Skin of body (tissue), 2 donors: Measurements from ENCODE around the gene CD207. TPM values are rescaled to one million over a fixed set of nuclear protein-coding genes. Genes with fewer than 3 reads are reported as not detected.
"Not testable (repeated sequence)": the region's sequence is repeated elsewhere in the genome, so short reads cannot be mapped to it uniquely, and the experiment has no call there.

ENCODE experiments used
- DNase-seq: peaks from one replicate; lab custom pipeline; 2025; lab: John Stamatoyannopoulos, UW
- total RNA-seq: library from RNA; depleted of rRNA; stranded (reverse); fragments of >200 nt; gene quantifications from one replicate; pipeline ENCODE4 v1.2.3, GENCODE V29; 2014

Gene CD207
- total RNA-seq = 5.3 TPM

GRCh38 chr2:70835643-70836042 lies at the start of gene CD207:
Gene CD207, minus strand, starts transcription at chr2:70835816. Its CDS starts 40 bp downstream, at chr2:70835776.
- no peak for DNase-seq

- not testable (repeated sequence) for DNase-seq
These were observed 42.9 kb upstream of the CD207 start for GRCh38 chr2:70878543-70878942.

- not testable (repeated sequence) for DNase-seq
These were observed 40.5 kb upstream of the CD207 start for GRCh38 chr2:70876138-70876537.

GRCh38 chr2:70873541-70873940 lies 37.9 kb upstream of the CD207 start:
- no peak for DNase-seq

GRCh38 chr2:70871398-70872211 lies 36.0 kb upstream of the CD207 start:
- peak; percentile 61 for DNase-seq

- no peak for DNase-seq
These were observed 35.2 kb upstream of the CD207 start for GRCh38 chr2:70870790-70871189.

- DNase-seq = no peak
These were observed 33.4 kb upstream of the CD207 start for GRCh38 chr2:70868970-70869369.

- peak; percentile 34 for DNase-seq
These were observed 26.4 kb upstream of the CD207 start for GRCh38 chr2:70861777-70862625.

- no peak for DNase-seq
These were observed 20.1 kb upstream of the CD207 start for GRCh38 chr2:70855667-70856066.

GRCh38 chr2:70854411-70854810 lies 18.8 kb upstream of the CD207 start:
- DNase-seq = no peak

GRCh38 chr2:70852824-70853223 lies 17.2 kb upstream of the CD207 start:
- no peak for DNase-seq

- no peak for DNase-seq
These were observed 16.1 kb upstream of the CD207 start for GRCh38 chr2:70851704-70852103.

- no peak for DNase-seq
These were observed 15.3 kb upstream of the CD207 start for GRCh38 chr2:70850925-70851324.

GRCh38 chr2:70842401-70842800 lies 6.8 kb upstream of the CD207 start:
- no peak for DNase-seq

- DNase-seq = no peak
These were observed 2.6 kb upstream of the CD207 start for GRCh38 chr2:70837980-70838925.

- no peak for DNase-seq
These were observed 735 bp downstream of the CD207 start for GRCh38 chr2:70834881-70835280.

GRCh38 chr2:70834106-70834505 lies 1.5 kb downstream of the CD207 start:
- no peak for DNase-seq

GRCh38 chr2:70833246-70833645 lies 2.4 kb downstream of the CD207 start:
- DNase-seq = no peak

- no peak for DNase-seq
These were observed 3.2 kb downstream of the CD207 start for GRCh38 chr2:70832386-70832785.

- no peak for DNase-seq
These were observed 3.8 kb downstream of the CD207 start for GRCh38 chr2:70831861-70832260.

- peak; percentile 89 for DNase-seq
These were observed 5.2 kb downstream of the CD207 start for GRCh38 chr2:70830366-70830765.
